ENCODE results near the gene WRAP53. TPM values are rescaled to one million over a fixed set of nuclear protein-coding genes. Genes with fewer than 3 reads are reported as not detected.

WRAP53 gene
- total RNA-seq, 2 donors from 2014 or later = 3.4 to 5.6 TPM

DNA sequence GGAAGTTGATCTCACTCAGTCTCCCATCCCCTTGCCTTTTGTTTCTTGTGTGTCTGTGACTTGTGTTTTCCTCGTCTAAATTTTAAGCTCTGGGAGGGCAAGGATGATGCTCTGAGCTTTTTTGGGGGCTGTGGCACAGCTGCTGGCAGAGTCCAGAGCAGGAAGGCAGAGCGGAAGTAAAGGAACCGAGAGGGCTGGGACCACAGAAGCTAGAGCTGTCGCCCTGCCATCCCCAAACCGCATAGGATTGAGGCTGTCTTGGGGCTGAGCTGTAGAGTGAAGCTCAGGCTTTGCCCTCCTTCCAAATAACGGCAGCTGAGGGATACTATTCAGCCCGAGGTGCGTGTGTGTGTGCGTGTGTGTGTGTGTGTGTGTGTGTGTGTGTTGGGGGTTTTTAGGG, 25.5 kb downstream of the WRAP53 start:
- peaks cover 26% of the 10 kb centered on the region for H3K4me1 ChIP-seq
- no peak for DNase-seq
- peaks cover 0 to 10% of the 10 kb centered on the region in 2 donors for H3K27me3 ChIP-seq
- TF ChIP-seq POLR2A (IDR thresholded peaks at IDR 0.05) = no peak
- TF ChIP-seq CTCF (IDR thresholded peaks at IDR 0.05) = no peak
- no peak for ATAC-seq
- no peaks in the 10 kb centered on the region for H3K9me3 ChIP-seq
- no peaks in the 10 kb centered on the region for H3K36me3 ChIP-seq (replicated peaks in 1 of 2; ENCODE audit: insufficient read depth in 1 of 2, low read depth in 2 of 2)
- no peak overlapping the region for H3K27ac ChIP-seq
- intact Hi-C loops (cut with DNase I) = no loop called here
- H3K4me3 ChIP-seq = no peak overlapping the region
- WGBS, 2 donors = 29 to 33% methylated on average over 7 to 9 of the region's 9 CpGs

GRCh38 chr17:7714721-7715594, 26.7 kb downstream of the WRAP53 start:
- no peaks in the 10 kb centered on the region for H3K36me3 ChIP-seq (replicated peaks in 1 of 2; ENCODE audit: insufficient read depth in 1 of 2, low read depth in 2 of 2)
- H3K4me1 ChIP-seq = peaks cover 26% of the 10 kb centered on the region
- 55 to 58% methylated on average over 9 to 10 of the region's 10 CpGs for WGBS, 2 donors
- H3K9me3 ChIP-seq = no peaks in the 10 kb centered on the region
- intact Hi-C loops (cut with DNase I) = no loop called here
- DNase-seq = no peak
- ATAC-seq = no peak
- no peak overlapping the region for H3K4me3 ChIP-seq
- H3K27ac ChIP-seq = no peak overlapping the region
- TF ChIP-seq POLR2A (IDR thresholded peaks at IDR 0.05) (no peak), CTCF (IDR thresholded peaks at IDR 0.05) (no peak)
- H3K27me3 ChIP-seq = peaks cover 0 to 10% of the 10 kb centered on the region in 2 donors

DNA sequence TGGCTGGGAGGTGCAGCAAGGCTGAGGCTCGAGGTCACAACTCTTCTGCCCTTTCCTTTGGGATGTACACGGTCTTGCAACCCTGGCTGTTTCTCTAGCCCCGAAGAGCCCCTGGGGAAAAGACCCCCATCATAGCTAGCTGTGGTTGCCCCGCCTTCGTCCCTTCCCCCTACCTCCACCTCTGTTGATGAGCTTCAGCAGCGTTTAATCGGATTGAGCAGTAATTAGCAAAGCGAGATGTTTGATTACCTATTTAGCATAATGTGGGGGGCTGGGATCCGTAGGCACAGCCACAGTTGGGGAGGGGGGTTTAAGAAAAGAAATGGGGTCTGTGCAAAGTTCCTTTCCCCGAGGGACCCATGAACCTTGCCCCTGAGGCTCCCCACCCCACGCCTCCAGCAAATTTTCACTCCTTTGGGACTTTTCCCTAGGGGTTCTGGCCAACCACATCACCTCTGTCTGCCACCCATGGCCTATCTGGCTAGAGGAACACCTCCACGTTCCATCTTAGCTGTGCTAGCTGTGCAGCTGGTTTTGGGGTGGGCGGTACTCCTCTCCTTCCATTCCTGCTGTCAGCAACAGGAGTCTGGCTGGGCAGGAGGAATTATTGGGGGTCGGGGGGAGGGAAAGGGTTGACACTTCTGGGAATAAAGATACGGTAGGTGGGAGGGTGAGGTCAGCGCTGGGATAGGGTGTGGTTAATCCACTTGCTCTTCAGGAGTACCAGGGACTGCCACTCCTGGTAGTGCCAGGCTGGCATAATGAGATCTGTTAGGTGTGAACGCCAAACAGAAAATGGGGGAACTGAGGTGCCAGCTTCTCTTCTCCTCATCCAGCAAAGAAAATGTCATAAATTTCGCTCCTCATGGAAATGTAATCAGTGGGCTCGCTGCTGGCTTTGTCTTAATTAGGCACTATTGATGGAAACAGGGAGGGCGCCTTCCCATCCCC, 27.9 kb downstream of the WRAP53 start:
- H3K36me3 ChIP-seq (replicated peaks in 1 of 2; ENCODE audit: insufficient read depth in 1 of 2, low read depth in 2 of 2) = no peaks in the 10 kb centered on the region
- peak overlapping the region in 3 of 4 donors; percentile 65 to 71 (median 69) for H3K27ac ChIP-seq
- ATAC-seq (no peak), DNase-seq (no peak)
- 36 to 37% methylated on average over 19 to 20 of the region's 20 CpGs for whole genome bisulfite sequencing, 2 donors
- H3K27me3 ChIP-seq = peaks cover 0 to 10% of the 10 kb centered on the region in 2 donors
- intact Hi-C loops (cut with DNase I) = no loop called here
- no peak for TF ChIP-seq CTCF (IDR thresholded peaks at IDR 0.05)
- no peak for TF ChIP-seq POLR2A (IDR thresholded peaks at IDR 0.05)
- peaks cover 26% of the 10 kb centered on the region for H3K4me1 ChIP-seq
- peak overlapping the region in 1 of 2 donors; percentile 10 for H3K4me3 ChIP-seq
- H3K9me3 ChIP-seq = no peaks in the 10 kb centered on the region

GRCh38 chr17:7716901-7717755, 28.9 kb downstream of the WRAP53 start, which contains the start of gene DNAH2:
Gene DNAH2 (plus strand): TSS chr17:7717744. CDS start chr17:7719735, 1,991 bp downstream.
- intact Hi-C loops (cut with DNase I) = no loop called here
- WGBS, 2 donors = 0 to 1% methylated on average over 37 to 50 of the region's 64 CpGs
- DNase-seq (peak; percentile 80 to 91 (median 87)), ATAC-seq (peak; percentile 91)
- peak within 1 kb of the TSS; percentile 25 to 71 (median 67) for H3K27ac ChIP-seq
- no peaks in the 10 kb centered on the region for H3K36me3 ChIP-seq (replicated peaks in 1 of 2; ENCODE audit: insufficient read depth in 1 of 2, low read depth in 2 of 2)
- peaks cover 0 to 5% of the 10 kb centered on the region in 2 donors for H3K27me3 ChIP-seq
- TF ChIP-seq CTCF (IDR thresholded peaks at IDR 0.05) = peak; percentile 13 to 58 (median 45)
- TF ChIP-seq POLR2A (IDR thresholded peaks at IDR 0.05) = peak in 2 of 3 donors; percentile 37 to 44
- H3K9me3 ChIP-seq = no peaks in the 10 kb centered on the region
- peak within 1 kb of the TSS; percentile 10 to 16 for H3K4me3 ChIP-seq
- peaks cover 26% of the 10 kb centered on the region for H3K4me1 ChIP-seq
